TTC549 (cell line): Measurements from ENCODE around the gene P2RX4.
"Not testable (repeated sequence)": the region's sequence is repeated elsewhere in the genome, so short reads cannot be mapped to it uniquely, and the experiment has no call there.

Experiments
- FAIRE-seq: peaks from 2 replicates; lab custom pipeline; 2012; peaks lifted over from hg19 to GRCh38; lab: Jason Lieb, UNC

P2RX4 gene

GRCh38 chr12:121222847-121223246, 12.9 kb downstream of the P2RX4 start:
- FAIRE-seq, result no peak

GRCh38 chr12:121223292-121224285, 13.7 kb downstream of the P2RX4 start:
- FAIRE-seq, result no peak

- no peak for FAIRE-seq
These were observed 14.7 kb downstream of the P2RX4 start for GRCh38 chr12:121224591-121224990.

- FAIRE-seq, result no peak
These were observed 16.5 kb downstream of the P2RX4 start for GRCh38 chr12:121226399-121226798.

GRCh38 chr12:121226871-121227270, 16.9 kb downstream of the P2RX4 start:
- not testable (repeated sequence) for FAIRE-seq

GRCh38 chr12:121227294-121227693, 17.4 kb downstream of the P2RX4 start:
- FAIRE-seq, result no peak

- no peak for FAIRE-seq
These were observed 19.2 kb downstream of the P2RX4 start for GRCh38 chr12:121228919-121229665.

GRCh38 chr12:121229826-121230537, 20.1 kb downstream of the P2RX4 start:
- not testable (repeated sequence) for FAIRE-seq

GRCh38 chr12:121230538-121230907, 20.6 kb downstream of the P2RX4 start:
- FAIRE-seq, result no peak

GRCh38 chr12:121232163-121232562, 22.2 kb downstream of the P2RX4 start:
- FAIRE-seq, result no peak

GRCh38 chr12:121232977-121233627, 23.2 kb downstream of the P2RX4 start:
- FAIRE-seq, result no peak

GRCh38 chr12:121233628-121234020, 23.7 kb downstream of the P2RX4 start:
- FAIRE-seq, result no peak

GRCh38 chr12:121236776-121237175, 26.8 kb downstream of the P2RX4 start:
- FAIRE-seq, result no peak

GRCh38 chr12:121237415-121237814, 27.5 kb downstream of the P2RX4 start:
- FAIRE-seq, result no peak

- no peak for FAIRE-seq
These were observed 28.2 kb downstream of the P2RX4 start for GRCh38 chr12:121238086-121238485.

GRCh38 chr12:121238604-121239350, 28.8 kb downstream of the P2RX4 start:
- no peak for FAIRE-seq

GRCh38 chr12:121239351-121240061, 29.6 kb downstream of the P2RX4 start:
- no peak for FAIRE-seq

- FAIRE-seq, result no peak
These were observed 30.1 kb downstream of the P2RX4 start for GRCh38 chr12:121240062-121240420.

GRCh38 chr12:121240484-121241101, 30.7 kb downstream of the P2RX4 start:
- FAIRE-seq, result no peak
